NCI-H345 treated with DMSO at 0.1 percent for 48 hours (cell line): ENCODE data around the gene NOC4L.
"Not testable (repeated sequence)": the region's sequence is repeated elsewhere in the genome, so short reads cannot be mapped to it uniquely, and the experiment has no call there.

Experiments used
- DNase-seq: peaks from one replicate; lab custom pipeline; 2025; ENCODE audit not compliant: unreplicated experiment; lab: John Stamatoyannopoulos, UW

NOC4L gene

DNA sequence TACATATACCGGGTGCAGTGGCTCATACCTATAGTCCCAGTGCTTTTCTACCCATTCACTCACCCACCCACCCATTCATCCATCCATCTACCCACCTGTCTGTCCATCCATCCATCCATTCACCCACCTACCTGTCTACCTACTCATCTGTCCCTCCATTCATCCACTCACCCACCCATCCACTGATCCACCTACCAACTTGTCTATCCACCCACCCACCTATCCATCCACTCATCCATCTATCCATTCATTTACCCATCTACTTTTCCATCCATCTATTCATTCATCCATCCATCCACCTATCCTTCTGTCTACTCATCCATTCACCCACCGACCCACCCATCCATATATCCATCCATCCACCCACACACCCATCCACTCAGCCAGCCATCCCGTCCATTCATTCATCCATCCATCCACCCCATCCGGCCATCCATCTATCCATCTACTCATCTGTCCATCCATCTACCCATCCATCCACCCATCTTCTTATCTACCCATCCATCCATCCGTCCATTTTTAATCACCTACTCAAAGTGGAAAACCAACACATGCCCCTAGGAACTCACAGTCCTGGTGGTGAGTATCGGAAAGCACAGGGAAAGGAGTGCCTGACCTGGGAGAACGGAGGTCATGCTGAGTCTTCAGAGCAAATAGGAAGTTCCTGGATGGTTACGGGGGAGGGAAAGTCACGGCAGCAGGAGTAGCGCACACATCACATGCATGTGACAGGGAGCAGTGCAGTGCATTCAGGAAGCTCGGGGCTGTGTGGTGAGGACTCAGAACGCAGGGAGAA lies 20.1 kb upstream of the NOC4L start:
- DNase-seq, result no peak

DNA sequence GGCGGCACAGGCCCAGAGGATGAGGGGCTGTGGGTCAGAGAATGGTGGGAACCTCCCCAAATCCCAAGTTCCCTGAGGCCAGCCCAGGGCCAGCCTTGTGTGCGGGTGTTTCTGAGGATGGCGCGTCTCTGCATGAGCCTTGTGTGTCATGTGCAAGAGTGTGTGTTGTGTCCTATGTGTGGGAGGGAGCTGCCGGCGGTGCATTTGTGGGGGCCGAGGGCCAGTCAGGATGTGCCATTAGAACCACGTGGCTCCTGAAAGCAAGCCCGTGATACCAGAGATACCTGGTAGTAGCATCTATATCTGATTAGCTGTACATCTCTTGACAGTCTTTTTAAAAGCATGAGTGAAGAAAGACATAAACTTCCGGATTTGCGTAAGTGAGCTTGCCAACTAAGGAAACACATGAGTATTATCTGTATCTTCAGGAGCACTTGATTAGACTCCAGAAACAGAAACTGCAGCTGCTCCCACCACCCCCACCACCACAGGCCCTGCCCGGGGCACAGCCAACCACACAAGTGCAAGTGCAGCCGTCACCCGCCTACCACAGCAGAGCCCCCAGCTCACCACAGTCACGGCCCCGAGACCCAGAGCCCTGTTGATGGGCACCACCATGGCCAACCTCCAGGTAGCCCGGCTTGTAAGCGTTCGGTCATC lies 19.4 kb upstream of the NOC4L start:
- no peak for DNase-seq

DNA sequence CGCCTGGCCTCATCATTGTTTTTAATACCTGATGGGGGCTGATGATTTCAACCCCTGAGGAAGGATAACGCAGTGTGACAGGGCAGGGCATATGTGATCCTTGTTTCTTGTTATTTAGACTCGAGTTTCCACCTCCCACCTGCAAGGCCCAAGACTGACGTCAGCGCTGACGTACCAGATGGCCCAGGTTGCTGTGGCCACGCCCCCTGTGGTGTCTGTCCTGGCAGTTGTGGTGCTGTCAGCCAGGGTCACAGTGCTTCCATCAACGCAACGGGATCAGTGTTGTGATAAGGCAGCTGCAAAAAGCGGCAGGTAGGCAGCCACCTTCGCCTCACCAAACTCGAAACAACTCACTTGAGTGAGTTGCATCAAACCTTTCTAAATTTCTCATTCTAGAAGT lies 18.5 kb upstream of the NOC4L start:
- no peak for DNase-seq

DNA sequence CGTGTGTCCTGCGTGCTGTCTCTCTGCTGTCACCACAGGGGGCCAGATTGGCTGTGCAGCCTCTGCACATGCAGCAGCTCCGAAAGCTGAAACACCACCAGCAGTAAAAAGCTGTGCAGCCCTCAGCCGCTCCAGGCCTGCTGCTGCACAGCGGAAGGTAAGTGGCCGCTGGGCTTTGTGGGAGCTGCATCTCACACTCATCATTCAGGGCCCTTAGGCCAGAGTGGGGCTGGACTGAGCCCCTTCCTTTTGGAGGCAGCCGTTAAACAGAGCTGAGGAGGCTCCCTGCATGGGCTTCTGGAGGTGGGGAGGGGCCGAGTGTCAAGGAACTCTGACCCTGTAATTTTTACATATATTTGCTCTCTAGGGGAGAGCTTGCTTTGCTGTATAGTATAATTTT lies 17.2 kb upstream of the NOC4L start:
- no peak for DNase-seq

DNA sequence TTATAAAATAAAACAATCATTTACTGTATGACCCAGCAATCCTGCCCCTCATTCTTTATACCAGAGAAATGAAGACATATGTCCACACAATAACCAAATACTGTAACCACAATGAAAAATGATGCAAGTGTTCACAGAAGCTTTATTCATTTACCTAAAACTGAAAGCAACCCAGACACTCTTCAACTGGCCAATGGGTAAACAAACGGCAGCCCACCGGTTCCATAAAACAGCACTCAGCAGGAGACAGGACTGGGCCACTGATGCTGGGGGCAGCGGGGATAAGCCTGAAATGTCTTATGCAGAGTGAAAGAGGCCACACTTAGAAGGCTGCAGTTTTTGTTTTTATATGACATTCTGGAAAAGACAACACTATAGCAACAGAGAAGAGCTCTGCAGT lies 15.2 kb upstream of the NOC4L start:
- no peak for DNase-seq

DNA sequence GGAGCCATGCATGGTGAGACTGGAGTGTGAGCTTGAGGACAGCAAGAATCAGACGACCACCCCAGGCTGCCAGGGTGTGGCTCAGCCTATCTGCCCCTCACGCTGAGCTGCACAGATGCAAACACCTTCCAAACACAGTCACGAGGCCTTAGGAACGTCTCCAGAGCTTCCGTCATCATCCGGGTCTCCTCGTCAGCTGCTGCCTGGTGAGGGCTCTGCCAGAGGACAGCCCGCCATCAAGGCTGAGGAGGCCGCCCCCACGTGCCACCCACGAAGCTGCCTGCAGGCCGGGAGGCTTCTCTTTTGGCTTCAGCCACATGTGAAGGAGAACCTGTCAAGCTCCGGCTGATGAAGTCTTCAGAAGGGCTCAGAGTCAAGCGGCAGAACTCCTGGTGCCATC lies 13.6 kb upstream of the NOC4L start:
- DNase-seq, result no peak

DNA sequence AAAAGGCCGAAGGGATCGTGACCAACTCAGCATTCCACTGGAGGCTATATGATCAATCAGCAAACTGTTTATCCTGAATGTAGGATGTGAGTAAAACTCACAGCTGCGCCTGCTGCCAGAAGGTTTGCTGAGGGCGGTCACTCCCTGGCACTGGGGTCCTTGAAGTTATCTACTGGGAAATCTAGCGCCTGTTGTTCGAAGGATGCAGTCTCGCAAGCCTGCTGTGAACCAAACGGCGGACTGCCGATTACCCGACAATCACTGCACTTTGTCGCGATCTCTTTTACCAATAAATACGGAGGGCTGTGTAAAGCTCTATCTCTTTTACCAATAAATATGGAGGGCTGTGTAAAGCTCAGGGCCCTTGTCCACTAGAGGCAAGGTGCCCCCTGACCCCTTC lies 13.0 kb upstream of the NOC4L start:
- no peak for DNase-seq

DNA sequence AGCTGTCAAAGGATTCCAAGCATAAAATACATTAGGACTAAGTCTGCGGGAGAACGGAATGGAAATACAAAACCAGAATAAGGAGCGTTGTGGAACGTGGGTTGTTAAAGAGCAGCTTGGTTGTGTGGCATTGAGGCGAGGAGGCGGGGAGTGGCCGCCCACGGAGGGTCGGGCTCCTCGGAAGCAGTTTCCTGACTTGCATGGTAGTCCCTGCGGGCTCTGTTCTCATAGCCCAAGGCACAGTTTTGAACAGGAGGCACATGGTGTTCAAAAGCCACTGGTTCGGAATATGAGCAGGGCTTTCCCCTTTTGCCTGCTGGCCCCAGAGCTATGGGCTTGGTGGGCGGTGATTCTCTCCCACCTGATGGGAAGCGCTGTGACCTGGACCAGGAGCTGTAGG lies 12.3 kb upstream of the NOC4L start:
- no peak for DNase-seq

DNA sequence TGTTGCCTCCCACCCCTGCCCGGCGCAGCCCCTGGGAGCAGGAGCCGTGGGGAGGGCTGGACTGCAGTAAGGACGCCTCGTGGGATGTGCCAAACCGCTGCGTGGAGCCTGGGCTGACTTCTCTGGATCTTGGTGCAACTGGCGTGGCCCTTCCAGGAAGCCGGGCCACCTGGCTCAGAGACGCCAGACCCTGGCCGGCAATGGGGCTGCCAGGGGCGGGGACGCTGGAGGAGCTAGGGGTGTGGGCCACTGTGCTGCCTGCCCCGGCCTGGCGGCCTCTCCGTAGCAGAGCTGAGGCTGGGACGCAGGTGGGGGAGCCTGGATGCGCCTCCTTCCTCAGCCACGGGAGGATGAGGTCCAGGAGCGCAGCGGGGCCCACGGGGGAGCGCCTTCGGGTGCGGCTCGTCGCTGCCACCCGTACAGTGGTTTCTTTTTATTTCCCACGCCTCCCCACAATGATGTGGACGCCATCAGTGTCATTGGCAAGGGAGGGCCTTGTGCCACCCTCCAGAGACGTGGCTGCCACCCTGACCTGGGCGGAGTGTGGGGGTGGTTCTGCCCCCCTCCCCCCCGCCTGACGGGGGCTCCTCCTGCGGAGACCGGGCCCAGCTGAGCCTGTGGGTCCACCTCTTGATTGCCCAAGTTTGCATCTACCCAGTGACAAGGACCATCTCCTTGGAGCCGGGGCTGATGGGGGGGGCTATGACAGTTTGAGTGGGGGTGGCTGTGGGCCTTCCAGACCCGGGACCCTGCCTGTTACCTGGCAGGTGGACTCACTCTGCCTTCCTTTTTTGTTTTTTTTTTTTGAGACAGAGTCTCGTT lies 11.4 kb upstream of the NOC4L start:
- DNase-seq, result no peak

DNA sequence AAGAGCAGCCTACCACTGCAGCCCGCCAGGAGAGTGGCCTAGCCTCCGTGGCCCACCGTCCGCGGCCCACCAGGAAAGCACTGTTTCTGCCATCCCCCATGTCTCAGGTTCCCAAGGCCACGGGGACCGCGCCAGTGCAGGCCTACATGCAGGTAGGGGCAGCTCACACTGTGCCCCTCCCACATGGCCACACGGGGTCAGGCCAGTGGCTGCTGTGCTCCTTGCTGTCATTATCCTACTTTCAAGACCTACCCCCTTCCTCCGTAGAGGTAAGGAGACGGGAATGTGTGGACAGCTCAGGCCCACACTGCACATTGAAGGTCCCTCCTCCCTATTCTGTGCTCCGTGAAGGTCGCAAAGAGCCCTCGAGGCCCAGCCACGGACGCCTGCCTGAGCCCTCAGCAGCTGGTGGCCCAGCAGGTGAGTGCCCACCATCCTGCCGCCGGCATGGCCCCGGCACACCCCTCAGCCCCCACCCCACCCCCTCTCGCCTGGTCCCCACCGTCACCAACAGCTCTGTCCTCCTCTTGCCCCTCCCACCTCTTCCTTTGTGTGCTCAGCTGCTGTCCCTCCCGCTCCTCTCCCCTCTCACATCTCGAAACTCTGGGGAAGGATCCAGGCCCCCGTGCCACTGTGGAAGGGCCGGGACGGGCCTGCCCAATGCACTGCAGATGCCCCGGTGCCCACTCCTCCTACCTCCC lies 10.2 kb upstream of the NOC4L start:
- peak; percentile 64 for DNase-seq

DNA sequence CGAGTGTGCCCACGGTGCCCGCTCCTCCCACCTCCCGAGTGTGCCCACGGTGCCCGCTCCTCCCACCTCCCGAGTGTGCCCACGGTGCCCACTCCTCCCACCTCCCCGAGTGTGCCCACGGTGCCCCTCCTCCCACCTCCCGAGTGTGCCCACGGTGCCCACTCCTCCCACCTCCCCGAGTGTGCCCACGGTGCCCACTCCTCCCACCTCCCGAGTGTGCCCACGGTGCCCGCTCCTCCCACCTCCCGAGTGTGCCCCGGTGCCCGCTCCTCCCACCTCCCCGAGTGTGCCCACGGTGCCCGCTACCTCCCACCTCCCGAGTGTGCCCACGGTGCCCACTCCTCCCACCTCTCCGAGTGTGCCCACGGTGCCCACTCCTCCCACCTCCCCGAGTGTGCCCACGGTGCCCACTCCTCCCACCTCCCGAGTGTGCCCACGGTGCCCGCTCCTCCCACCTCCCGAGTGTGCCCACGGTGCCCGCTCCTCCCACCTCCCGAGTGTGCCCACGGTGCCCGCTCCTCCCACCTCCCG lies 9.5 kb upstream of the NOC4L start:
- not testable (repeated sequence) for DNase-seq

DNA sequence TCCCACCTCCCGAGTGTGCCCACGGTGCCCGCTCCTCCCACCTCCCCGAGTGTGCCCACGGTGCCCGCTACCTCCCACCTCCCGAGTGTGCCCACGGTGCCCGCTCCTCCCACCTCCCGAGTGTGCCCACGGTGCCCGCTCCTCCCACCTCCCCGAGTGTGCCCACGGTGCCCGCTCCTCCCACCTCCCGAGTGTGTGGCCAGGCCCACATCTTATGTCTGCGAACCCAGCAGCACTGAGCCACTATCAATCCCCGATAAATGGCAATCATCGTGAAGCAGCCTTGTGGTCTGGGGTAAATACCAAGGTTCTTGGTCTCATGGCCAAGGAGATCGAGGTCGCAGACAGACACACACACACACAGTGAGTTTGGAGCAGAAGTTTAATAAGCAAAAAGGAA lies 8.0 kb upstream of the NOC4L start:
- not testable (repeated sequence) for DNase-seq

DNA sequence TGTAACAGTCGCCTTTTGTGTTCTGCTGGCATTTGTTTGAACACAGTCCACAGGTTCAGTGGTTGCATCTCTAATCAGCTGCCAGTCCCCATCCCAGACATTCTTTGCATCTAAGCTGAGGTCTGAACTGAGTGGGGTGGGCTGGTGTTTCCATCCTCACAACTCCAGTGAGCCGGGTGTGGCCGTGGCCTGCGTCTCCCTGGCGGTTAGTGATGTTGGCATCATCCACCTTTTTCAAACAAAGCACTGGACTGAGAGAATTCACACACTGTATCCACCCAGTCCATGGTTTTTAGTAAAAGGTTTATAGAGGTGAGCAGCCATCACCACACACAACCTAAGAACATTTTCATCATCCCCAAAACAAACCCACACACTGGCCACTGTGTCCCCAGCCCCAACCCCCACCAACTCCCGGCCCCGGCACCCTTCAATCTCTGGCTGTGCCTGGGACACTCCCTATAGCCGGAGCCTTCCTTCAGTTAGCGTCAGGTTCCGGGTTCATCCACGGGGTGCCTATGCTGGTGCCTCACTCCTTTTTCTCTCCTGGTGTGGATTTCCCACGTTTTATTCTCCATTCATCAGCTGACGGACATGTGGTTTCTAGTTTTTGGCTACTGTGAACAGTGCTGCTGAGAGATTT lies 6.7 kb upstream of the NOC4L start:
- DNase-seq, result no peak

DNA sequence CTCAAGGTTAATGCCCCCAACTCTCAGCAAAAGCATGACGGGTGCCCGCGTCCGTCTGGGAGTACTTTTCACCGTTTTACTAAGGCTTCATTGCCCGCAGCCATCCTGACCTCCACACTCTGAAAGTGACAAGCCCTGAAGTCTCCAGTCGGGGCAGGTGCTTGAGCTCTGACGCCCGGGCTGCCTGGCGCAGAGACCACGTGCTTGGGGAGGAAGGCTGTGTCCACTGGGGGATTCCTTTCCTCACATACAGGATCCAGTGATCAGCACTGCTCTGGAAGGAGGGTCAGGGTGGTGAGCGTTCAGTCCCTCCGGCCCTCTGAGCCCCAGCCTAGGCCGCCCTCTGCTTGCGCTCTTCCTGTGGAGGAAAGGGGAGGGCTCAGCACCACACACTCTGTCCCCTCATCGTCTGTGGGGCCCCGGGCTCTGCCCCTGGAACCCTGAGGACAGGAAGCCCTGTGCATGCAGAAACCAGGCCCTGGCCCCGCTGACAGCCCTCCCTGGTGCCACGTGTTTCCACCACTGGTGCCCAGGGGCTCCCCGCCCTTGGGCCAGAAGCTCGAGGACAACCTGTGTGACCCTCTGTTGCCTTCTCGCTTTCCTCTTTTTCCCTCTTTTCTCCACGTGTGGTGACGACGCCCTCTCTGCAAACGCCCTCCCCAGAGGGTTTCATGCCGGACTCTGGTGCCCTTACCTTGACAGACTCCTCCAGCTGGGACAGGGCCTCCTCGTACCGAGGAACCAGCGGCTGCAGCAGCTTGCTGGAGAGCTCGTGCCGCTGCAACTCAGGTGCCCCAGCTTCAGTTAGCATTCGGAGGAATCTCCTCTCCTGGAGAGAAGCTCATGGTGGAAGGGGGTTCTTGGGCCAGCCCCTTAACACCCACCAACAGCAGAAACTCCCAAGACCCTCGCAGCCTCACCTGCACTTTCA lies 5.1 kb upstream of the NOC4L start:
- no peak for DNase-seq

DNA sequence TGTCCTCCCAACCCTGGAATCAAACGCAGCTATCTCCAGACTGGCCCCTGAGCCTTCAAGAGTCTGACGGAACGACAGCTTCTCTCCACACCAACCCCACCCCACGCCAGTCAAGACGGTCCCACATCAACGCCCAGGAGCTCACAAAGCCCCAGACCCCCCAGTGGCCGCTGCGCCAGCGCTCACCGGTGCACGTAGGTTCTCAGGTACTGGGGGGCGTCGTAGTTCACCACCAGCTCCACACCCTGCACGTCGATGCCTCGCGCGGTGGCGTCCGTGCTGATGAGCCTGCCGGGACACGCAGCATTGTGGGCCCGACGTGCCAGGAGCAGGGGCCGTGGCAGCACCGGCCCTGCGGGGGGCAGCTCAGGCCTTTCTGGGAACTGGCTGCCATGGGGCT lies 4.3 kb upstream of the NOC4L start:
- no peak for DNase-seq

DNA sequence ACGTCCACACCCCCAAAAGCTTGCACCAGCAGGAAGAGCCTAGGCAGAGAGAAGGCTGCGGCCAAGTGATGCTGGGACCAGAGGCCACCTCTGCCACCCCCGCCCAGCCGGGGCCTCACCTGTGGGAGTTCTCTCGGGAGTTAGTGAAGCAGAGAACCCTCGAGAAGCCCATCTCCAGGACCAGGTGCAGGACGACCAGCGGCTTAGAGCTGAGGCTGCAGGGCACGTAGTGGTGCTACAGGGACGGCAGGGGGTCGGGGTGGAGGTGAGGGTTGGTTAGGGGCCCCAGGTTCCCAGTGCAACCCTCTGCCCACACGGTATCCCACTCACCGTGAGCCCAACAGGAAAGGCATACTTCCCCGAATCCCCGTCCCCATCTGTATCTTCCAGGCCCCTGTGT lies 3.8 kb upstream of the NOC4L start:
- DNase-seq, result no peak

DNA sequence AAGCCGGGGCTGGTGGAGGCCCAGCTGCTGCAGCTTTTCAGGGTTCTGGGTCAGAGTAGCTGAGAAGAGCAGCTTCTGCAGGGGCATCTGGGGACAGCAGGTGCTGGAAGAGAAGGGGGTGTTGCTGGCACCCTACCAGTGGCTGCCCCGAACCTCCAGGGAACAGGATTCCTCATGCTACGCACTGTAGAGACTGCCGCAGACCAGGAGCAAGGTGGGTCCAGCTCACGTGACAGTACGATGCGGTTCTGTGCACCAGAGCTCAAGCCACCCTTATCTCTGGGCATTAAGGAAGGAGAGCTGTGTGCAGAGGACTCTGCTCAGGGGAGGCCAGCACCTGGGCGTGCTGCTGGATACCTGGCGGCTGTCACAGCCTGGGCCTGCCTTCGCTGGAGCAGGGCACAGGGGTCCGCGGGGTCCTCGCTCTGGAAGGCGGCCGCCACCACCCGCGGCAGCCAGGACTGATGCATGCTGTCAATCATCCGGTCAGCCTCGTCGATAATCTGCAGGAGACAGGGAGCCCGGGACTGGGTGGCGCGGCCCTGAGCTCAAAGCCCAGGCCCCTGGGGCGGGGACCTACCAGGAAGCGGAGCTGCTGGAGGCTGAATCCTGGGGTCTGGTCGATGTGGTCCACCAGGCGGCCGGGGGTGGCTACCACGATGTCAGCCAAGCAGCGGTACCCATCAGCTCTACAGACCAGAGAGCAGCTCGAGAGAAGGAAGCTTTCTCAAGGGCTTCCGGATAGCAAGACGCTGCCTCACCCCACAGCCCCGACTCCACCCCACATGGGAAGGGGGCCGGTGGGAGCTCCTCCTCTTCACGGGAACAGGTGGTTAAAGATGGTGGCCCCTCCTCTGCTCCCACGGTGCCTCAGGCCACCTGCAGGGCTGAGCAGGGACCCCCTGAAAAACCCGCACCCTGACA lies 3.1 kb upstream of the NOC4L start:
- no peak for DNase-seq

DNA sequence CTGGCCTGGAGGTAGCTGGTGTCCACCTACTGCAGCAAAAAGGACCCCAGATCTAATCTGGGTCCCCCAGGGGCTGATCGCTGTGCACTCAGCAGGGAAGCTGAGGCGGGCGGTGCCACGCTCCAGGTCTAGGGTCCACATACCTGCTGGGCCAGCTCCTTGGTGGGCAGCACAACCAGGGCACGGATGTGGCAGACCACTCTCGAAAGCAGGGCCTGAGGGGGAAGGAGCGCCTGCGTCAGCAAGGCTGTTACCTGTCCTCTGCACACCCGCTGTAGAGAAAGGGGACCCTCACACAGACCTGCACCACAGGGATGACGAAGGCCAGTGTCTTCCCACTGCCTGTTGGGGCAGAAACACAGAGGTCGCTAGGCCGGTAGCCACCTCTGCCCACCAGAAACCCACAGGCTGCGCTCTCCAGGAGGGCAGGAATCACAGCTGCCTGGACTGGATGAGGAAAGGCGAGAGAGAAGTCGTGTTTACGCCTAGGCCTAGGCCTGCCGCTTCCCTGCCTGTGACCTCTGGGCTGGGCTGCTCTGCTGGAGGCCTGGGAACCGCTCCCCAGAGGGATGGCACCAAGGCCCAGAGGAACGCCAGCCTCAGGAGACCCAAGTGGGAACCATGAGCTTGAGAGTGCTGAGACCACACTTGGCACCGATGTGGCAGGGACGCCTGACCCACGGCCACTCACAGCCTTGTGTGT lies 2.1 kb upstream of the NOC4L start:
- DNase-seq, result no peak
